Measurements from ENCODE around the gene SLC5A8.
A peak's percentile ranks its signal among the peaks of the same experiment; 100 is the strongest.
"Not testable (repeated sequence)": the region's sequence is repeated elsewhere in the genome, so short reads cannot be mapped to it uniquely, and the experiment has no call there.

The SLC5A8 gene

DNA sequence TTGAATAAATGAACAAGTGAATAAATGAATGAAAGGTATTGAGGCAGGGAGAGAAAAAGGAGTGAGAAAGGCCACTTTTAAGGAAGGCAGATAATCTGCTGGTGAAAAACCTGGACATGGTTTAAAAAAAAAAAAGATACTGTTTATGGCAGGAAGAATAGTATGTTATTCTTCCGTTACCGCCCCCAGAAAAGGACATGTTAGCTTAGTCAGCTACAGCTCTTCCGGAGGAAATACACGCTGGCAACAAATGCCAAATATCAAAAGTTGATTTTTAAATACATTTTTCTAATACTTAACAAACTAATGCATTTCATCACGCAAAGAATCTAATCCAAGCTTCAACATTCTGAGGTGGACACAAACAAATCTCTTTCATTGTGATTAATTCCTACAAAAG, 43.2 kb downstream of the SLC5A8 start:
- DNase-seq (ENCODE audit: low read depth, low spot score): no peak
- CTCF ChIA-PET: no interaction called here
- no peak overlapping the region for H3K4me3 ChIP-seq (ENCODE audit: low read depth, low read length)
- POLR2A ChIA-PET: no interaction called here
- TF ChIP-seq, protein P1, sequence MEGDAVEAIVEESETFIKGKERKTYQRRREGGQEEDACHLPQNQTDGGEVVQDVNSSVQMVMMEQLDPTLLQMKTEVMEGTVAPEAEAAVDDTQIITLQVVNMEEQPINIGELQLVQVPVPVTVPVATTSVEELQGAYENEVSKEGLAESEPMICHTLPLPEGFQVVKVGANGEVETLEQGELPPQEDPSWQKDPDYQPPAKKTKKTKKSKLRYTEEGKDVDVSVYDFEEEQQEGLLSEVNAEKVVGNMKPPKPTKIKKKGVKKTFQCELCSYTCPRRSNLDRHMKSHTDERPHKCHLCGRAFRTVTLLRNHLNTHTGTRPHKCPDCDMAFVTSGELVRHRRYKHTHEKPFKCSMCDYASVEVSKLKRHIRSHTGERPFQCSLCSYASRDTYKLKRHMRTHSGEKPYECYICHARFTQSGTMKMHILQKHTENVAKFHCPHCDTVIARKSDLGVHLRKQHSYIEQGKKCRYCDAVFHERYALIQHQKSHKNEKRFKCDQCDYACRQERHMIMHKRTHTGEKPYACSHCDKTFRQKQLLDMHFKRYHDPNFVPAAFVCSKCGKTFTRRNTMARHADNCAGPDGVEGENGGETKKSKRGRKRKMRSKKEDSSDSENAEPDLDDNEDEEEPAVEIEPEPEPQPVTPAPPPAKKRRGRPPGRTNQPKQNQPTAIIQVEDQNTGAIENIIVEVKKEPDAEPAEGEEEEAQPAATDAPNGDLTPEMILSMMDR (IDR thresholded peaks at IDR 0.05; ENCODE audit: insufficient read depth, low read length, missing control alignments): no peak

DNA sequence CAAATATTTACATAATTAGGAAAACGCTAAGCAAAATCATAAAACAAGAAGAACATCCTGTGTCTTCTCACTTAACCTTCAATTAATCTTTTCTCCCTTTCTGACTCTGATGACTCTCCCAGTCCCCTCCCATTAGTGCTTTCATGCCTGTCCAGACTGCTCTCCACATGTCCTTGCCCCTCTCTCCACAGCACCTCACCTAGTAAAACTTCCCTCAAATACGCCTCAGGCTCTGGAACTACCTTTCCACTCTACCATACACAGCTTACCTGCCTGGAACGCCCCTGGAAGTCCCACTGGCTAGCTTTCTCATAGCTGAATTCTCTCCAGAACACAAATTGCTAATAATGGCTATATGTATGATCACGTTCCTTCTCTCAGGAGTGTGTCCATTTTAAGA, 44.7 kb downstream of the SLC5A8 start:
- CTCF ChIA-PET: no interaction called here
- no peak for DNase-seq (ENCODE audit: low read depth, low spot score)
- H3K4me3 ChIP-seq (ENCODE audit: low read depth, low read length): no peak overlapping the region
- POLR2A ChIA-PET: no interaction called here
- TF ChIP-seq, protein P1 (IDR thresholded peaks at IDR 0.05; ENCODE audit: insufficient read depth, low read length, missing control alignments): no peak

DNA sequence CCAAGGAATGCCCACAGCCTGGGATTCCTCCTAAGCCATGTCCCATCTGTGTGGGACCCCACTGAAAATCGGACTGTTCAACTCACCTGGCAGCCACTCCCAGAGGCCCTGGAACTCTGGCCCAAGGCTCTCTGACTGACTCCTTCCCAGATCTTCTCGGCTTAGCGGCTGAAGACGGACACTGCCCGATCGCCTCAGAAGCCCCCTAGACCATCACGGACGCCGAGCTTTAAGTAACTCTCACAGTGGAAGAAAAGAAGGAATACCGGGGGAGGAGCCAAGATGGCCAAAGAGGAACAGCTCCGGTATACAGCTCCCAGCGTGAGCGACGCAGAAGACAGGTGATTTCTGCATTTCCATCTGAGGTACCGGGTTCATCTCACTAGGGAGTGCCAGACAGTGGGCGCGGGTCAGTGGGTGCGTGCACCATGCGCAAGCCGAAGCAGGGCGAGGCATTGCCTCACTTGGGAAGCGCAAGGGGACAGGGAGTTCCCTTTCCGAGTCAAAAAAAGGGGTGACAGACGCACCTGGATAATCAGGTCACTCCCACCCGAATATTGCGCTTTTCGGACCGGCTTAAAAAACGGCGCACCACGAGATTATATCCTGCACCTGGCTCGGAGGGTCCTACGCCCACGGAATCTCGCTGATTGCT, 64.1 kb downstream of the SLC5A8 start:
- DNase-seq (ENCODE audit: low read depth, low spot score); POLR2A ChIA-PET; H3K4me3 ChIP-seq (ENCODE audit: low read depth, low read length); CTCF ChIA-PET: not testable (repeated sequence)

DNA sequence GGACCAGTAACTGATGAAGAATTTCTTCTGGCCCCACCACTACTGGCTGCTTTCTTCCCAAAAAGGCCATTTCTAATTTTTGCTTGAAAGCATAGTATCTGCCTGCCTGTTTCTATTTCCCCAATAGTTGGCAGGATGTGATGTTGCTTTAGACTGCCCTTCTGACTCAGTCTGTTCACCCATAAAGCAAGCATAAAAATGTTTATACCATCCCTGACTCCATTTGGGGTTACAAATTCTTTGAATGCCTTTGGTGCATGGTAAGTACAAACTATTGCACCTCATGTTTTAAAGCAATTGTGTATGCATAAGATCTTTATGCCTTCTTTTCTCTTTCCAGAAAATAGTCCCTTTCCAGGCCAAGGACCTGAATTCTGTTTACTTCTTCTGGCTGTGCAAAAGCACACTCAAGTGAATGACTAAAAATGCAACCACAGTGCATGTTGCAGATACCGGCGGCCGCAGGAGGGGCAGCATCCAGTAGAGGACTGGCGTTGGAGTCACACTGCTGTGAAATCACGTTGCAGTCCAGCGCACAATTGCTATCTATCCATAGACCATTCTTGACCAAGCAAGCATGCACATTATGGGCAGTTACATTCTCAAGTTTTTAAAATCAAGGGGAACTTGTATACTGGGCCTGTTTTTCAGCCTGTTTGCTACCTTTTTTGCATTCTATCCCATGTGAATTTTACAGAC, 82.4 kb downstream of the SLC5A8 start:
- ChIA-PET POLR2A (no interaction called here), CTCF (no interaction called here)
- TF ChIP-seq, protein P1 (IDR thresholded peaks at IDR 0.05; ENCODE audit: insufficient read depth, low read length, missing control alignments): no peak
- peak; percentile 28 for DNase-seq (ENCODE audit: low read depth, low spot score)
- no peak overlapping the region for H3K4me3 ChIP-seq (ENCODE audit: low read depth, low read length)

DNA sequence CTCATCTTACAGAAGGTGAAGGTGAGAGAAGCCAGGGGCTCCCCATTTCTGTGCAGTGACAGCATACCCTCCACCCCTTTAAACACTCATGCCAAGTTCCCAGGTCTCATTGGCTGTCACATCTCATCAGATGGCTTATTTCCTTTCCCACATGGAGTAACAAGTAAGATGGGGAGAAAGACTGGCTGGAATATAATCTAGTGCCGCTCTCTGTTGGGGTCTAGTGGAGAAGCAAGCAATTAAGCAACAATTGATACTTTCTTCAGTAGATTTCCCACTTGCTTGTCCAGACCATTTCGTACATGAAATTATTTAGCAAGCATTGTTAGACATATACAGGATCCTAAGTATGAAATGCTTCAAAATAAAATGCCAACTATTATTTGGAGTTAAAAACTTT, 92.2 kb downstream of the SLC5A8 start:
- no peak for DNase-seq (ENCODE audit: low read depth, low spot score)
- CTCF ChIA-PET: interaction anchor here (1.2 kb wide), 1 partner anchor 206 kb away, joined by 3 read pairs; no protein-coding TSS in a partner anchor
- TF ChIP-seq, protein P1 (IDR thresholded peaks at IDR 0.05; ENCODE audit: insufficient read depth, low read length, missing control alignments): no peak
- POLR2A ChIA-PET: no interaction called here
- no peak overlapping the region for H3K4me3 ChIP-seq (ENCODE audit: low read depth, low read length)

DNA sequence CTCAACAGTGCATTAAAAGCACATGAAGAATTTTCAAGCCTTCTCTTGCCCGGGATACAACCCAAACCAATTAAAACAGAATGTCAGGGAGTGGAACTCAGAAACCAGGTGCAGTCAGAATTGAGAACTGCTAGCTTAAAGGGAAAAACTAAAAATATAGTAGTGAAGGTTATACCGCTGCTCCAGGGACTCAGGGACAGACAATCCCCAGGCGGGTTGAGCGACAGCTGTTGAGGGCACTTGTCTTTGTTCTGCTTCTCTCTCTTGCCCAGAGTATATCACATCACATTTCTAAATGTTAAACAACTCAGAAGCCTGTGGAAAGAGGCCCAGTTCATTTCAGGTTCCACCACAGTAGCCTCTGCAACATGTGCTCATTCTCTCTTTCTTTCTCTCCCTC, 93.1 kb downstream of the SLC5A8 start:
- ChIA-PET CTCF (no interaction called here), POLR2A (no interaction called here)
- TF ChIP-seq, protein P1 (IDR thresholded peaks at IDR 0.05; ENCODE audit: insufficient read depth, low read length, missing control alignments): no peak
- no peak overlapping the region for H3K4me3 ChIP-seq (ENCODE audit: low read depth, low read length)
- DNase-seq (ENCODE audit: low read depth, low spot score): no peak

DNA sequence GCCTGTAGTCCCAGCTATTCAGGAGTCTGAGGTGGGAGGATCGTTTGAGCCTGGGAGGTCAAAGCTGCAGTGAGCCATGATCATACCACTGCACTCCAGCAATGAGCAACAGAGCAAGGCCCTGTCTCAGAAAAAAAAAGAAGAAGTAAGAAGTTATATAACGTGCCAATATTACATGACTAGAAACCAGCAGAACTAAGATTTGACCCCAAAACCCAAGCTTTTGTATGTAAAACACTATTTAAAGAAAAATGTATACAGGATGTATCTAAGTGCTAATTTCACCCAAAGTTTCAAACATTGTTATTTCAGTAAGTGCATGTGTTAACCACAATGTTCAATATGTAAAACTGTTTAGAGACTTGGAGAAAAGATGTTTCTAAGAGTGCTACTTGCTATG, 94.7 kb downstream of the SLC5A8 start:
- ChIA-PET POLR2A (no interaction called here), CTCF (no interaction called here)
- TF ChIP-seq, protein P1 (IDR thresholded peaks at IDR 0.05; ENCODE audit: insufficient read depth, low read length, missing control alignments): no peak
- no peak overlapping the region for H3K4me3 ChIP-seq (ENCODE audit: low read depth, low read length)
- DNase-seq (ENCODE audit: low read depth, low spot score): no peak

All from AG04449 (cell line).